H1 (cell line): ENCODE data around the gene EOGT.

Experiments used
- CEBPB ChIP-seq: IDR thresholded peaks from 2 replicates; pipeline ENCODE4 v1.6.1; 2012; ENCODE audit warnings: low read depth, low read length
- CTCF ChIP-seq, 3 experiments: IDR thresholded peaks; 1 replicate in 2 of 3; 2 replicates in 1 of 3; pipeline versions ENCODE4 v1.5.1 to v1.6.1; 2011; ENCODE audit warnings: low read length in 3 of 3, mild to moderate bottlenecking in 3 of 3, inconsistent platforms in 2 of 3, low read depth in 1 of 3, moderate library complexity in 1 of 3; ENCODE audit not compliant: insufficient read depth in 1 of 3; ENCODE audit errors: control extremely low read depth in 1 of 3
- EZH2 ChIP-seq: fragments of 200-600 bp; sonication (generic); IDR thresholded peaks from 2 replicates; pipeline ENCODE4 v1.7.1; 2012; ENCODE audit warnings: low read depth, mild to moderate bottlenecking, moderate library complexity, low read length, inconsistent platforms; ENCODE audit not compliant: severe bottlenecking
- GTF2F1 ChIP-seq: IDR thresholded peaks from 2 replicates; pipeline ENCODE4 v1.6.1; 2012; ENCODE audit warnings: low read depth, low read length, improper control_type of control experiment, borderline replicate concordance
- RAD21 ChIP-seq, 2 experiments: IDR thresholded peaks in 1 of 2; conservative IDR thresholded peaks in 1 of 2; 2 replicates each; pipeline ENCODE4 v1.6.1; 2011; ENCODE audit warnings: low read depth in 2 of 2, low read length in 2 of 2, improper control_type of control experiment in 1 of 2, inconsistent platforms in 1 of 2, mild to moderate bottlenecking in 1 of 2, moderate library complexity in 1 of 2
- YY1 ChIP-seq: IDR thresholded peaks from 2 replicates; pipeline ENCODE4 v1.6.1; 2011; ENCODE audit warnings: low read depth, mild to moderate bottlenecking, low read length
- TF ChIP-seq, protein P1 (sequence below): IDR thresholded peaks from 2 replicates; pipeline ENCODE4 v1.6.1; 2011; ENCODE audit warnings: low read length, improper control_type of control experiment

GRCh38 chr3:69016102-69016501, 2.6 kb upstream of the EOGT start:
- TF ChIP-seq GTF2F1 (no peak), CEBPB (no peak), CTCF (IDR thresholded peaks at IDR 0.05; ENCODE audit: control extremely low read depth in 1 of 3, insufficient read depth in 1 of 3, low read depth in 1 of 3, low read length in 3 of 3) (no peak), YY1 (no peak), EZH2 (no peak), RAD21 (IDR thresholded peaks at IDR 0.05 in 1 of 2, conservative IDR thresholded peaks at IDR 0.05 in 1 of 2; ENCODE audit: low read depth in 2 of 2, low read length in 2 of 2) (no peak)
- TF ChIP-seq, protein P1, sequence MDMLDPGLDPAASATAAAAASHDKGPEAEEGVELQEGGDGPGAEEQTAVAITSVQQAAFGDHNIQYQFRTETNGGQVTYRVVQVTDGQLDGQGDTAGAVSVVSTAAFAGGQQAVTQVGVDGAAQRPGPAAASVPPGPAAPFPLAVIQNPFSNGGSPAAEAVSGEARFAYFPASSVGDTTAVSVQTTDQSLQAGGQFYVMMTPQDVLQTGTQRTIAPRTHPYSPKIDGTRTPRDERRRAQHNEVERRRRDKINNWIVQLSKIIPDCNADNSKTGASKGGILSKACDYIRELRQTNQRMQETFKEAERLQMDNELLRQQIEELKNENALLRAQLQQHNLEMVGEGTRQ = no peak
